Right lobe of liver (tissue), 4 donors: ENCODE results near the gene DDX25.

ENCODE experiments used
- POLR2A ChIP-seq: fragments of 450-650 bp; IDR thresholded peaks from one replicate; pipeline ENCODE4 v1.6.1; 2017; ENCODE audit warnings: antibody characterized with exemption, mild to moderate bottlenecking
- TF ChIP-seq, protein P1 (sequence below), 4 donors: fragments of 200-600 bp in 3 of 4; fragments of 450-650 bp in 1 of 4; IDR thresholded peaks; one replicate each; pipeline versions ENCODE4 v1.5.1 to v1.8.0; 2016 to 2022; ENCODE audit warnings: antibody characterized with exemption in 4 of 4, mild to moderate bottlenecking in 2 of 4
- donor health status: DM: no; HTN: no; CAD: no.
- donor health status: DM: no; HTN: no; CAD: no.
- donor health status: DM: no; HTN: yes; CAD: no.

DNA sequence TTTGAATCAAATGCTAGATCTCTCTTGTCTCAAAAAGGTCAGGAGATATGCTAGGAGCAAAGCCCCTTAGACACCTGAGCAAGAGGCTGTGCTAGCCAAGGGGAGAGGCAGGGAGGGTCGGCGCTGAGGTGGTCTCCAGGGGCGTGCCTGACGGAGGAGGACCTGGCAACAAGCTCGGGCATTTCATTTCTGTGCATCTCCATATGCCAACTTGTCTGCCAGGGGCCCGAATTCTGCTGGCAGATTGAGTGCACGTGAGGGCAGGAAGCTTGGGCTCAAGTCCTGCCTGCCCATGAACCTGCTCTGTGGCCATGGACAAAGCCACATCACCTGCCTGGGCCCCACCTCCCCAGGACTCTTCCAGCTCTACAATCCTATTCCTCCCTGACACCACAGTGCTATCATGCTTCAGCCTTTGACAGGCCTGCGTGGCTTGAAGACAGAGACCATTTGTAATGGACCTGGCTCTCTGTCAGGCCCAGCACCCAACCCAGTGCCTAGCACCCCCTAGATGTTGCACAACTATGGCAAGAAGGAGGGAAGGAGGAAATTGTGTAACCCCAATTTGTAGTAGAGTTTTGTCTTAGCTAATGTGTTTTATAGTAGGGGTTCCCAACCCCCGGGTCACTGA, 25.3 kb downstream of the DDX25 start:
- TF ChIP-seq, protein P1, sequence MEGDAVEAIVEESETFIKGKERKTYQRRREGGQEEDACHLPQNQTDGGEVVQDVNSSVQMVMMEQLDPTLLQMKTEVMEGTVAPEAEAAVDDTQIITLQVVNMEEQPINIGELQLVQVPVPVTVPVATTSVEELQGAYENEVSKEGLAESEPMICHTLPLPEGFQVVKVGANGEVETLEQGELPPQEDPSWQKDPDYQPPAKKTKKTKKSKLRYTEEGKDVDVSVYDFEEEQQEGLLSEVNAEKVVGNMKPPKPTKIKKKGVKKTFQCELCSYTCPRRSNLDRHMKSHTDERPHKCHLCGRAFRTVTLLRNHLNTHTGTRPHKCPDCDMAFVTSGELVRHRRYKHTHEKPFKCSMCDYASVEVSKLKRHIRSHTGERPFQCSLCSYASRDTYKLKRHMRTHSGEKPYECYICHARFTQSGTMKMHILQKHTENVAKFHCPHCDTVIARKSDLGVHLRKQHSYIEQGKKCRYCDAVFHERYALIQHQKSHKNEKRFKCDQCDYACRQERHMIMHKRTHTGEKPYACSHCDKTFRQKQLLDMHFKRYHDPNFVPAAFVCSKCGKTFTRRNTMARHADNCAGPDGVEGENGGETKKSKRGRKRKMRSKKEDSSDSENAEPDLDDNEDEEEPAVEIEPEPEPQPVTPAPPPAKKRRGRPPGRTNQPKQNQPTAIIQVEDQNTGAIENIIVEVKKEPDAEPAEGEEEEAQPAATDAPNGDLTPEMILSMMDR (IDR thresholded peaks at IDR 0.05) = no peak
- no peak for TF ChIP-seq POLR2A
